KMS-11 (cell line): Measurements from ENCODE around the gene CHL1.

Experiments used
- H2AFZ ChIP-seq: fragments of 200-600 bp; sonication (generic); 2 replicates; pipeline ENCODE4 v1.6.1; 2016; ENCODE audit warnings: antibody characterized with exemption, mixed run types, low read depth
- H3K27ac ChIP-seq: fragments of 200-600 bp; sonication (generic); 2 replicates; pipeline ENCODE4 v1.6.1; 2016; ENCODE audit warnings: mild to moderate bottlenecking, mixed run types
- H3K27me3 ChIP-seq: fragments of 200-600 bp; sonication (generic); 2 replicates; pipeline ENCODE4 v1.6.1; 2017; ENCODE audit warnings: mild to moderate bottlenecking, low read depth, mixed run types, moderate library complexity; ENCODE audit not compliant: insufficient read depth
- H3K36me3 ChIP-seq: fragments of 200-600 bp; sonication (generic); 2 replicates; pipeline ENCODE4 v1.6.1; 2017; ENCODE audit warnings: mild to moderate bottlenecking, mixed run types; ENCODE audit not compliant: insufficient read depth
- H3K4me1 ChIP-seq: fragments of 200-600 bp; sonication (generic); 2 replicates; pipeline ENCODE4 v1.6.1; 2016; ENCODE audit warnings: mild to moderate bottlenecking, low read depth, mixed run types; ENCODE audit not compliant: poor library complexity, severe bottlenecking
- H3K4me2 ChIP-seq: fragments of 200-600 bp; sonication (generic); 2 replicates; pipeline ENCODE4 v1.7.0; 2016; ENCODE audit warnings: mild to moderate bottlenecking, mixed run types
- H3K4me3 ChIP-seq: fragments of 200-600 bp; sonication (generic); IDR thresholded peaks from 2 replicates; pipeline ENCODE4 v1.6.1; 2017; ENCODE audit warnings: low read depth, low read length, mixed read lengths; ENCODE audit not compliant: insufficient read depth
- H3K79me2 ChIP-seq: fragments of 200-600 bp; sonication (generic); 2 replicates; pipeline ENCODE4 v1.6.1; 2016; ENCODE audit warnings: low read depth, mixed run types; ENCODE audit not compliant: insufficient read depth
- H3K9ac ChIP-seq: fragments of 200-600 bp; sonication (generic); 2 replicates; pipeline ENCODE4 v1.6.1; 2016; ENCODE audit warnings: mild to moderate bottlenecking, mixed run types
- H4K20me1 ChIP-seq: fragments of 200-600 bp; sonication (generic); 2 replicates; pipeline ENCODE4 v1.6.1; 2016; ENCODE audit warnings: mild to moderate bottlenecking, mixed run types; ENCODE audit not compliant: insufficient read depth
- TF ChIP-seq, protein P1 (sequence below): fragments of 200-600 bp; sonication (generic); conservative IDR thresholded peaks from 2 replicates; pipeline ENCODE4 v1.6.1; 2017; ENCODE audit warnings: low read depth, mild to moderate bottlenecking, antibody characterized with exemption, low read length, moderate library complexity, mixed read lengths

Gene CHL1

DNA sequence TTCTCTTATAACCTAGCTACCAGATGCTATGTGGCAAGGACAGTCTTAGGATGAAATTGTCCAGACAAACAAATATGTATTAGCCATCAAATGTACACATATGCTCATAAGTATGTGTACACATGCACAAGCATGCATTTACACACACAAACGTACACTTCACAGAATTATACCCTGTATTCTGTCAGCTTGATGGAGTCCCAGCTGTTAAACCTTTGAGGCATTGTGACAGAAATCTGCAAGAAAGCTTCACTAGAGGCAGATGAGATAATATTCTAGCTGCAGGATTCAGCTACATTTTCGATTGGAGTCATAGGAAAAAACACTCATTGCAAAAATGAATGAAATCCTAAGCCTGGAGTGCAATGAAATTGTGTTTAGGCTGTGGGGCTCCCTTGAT lies 110.6 kb downstream of the CHL1 start:
- H4K20me1 ChIP-seq: no peaks in the 10 kb centered on the region
- no peaks in the 10 kb centered on the region for H3K4me1 ChIP-seq
- no peak overlapping the region for H3K4me2 ChIP-seq

GRCh38 chr3:308597-309321 lies 112.2 kb downstream of the CHL1 start:
- Histone ChIP-seq H4K20me1 (no peaks in the 10 kb centered on the region), H3K4me3 (no peak overlapping the region), H3K79me2 (no peaks in the 10 kb centered on the region), H2AFZ (no peak overlapping the region), H3K4me1 (no peaks in the 10 kb centered on the region), H3K27ac (no peak overlapping the region), H3K27me3 (no peaks in the 10 kb centered on the region), H3K4me2 (no peak overlapping the region), H3K9ac (no peak overlapping the region), H3K36me3 (no peaks in the 10 kb centered on the region)
- TF ChIP-seq, protein P1, sequence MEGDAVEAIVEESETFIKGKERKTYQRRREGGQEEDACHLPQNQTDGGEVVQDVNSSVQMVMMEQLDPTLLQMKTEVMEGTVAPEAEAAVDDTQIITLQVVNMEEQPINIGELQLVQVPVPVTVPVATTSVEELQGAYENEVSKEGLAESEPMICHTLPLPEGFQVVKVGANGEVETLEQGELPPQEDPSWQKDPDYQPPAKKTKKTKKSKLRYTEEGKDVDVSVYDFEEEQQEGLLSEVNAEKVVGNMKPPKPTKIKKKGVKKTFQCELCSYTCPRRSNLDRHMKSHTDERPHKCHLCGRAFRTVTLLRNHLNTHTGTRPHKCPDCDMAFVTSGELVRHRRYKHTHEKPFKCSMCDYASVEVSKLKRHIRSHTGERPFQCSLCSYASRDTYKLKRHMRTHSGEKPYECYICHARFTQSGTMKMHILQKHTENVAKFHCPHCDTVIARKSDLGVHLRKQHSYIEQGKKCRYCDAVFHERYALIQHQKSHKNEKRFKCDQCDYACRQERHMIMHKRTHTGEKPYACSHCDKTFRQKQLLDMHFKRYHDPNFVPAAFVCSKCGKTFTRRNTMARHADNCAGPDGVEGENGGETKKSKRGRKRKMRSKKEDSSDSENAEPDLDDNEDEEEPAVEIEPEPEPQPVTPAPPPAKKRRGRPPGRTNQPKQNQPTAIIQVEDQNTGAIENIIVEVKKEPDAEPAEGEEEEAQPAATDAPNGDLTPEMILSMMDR: no peak

More for the DNA sequence above, 110.6 kb downstream of the CHL1 start:
- H3K4me3 ChIP-seq: no peak overlapping the region
- H3K36me3 ChIP-seq: no peaks in the 10 kb centered on the region
- TF ChIP-seq, protein P1: no peak
- H3K27ac ChIP-seq: no peak overlapping the region
- no peaks in the 10 kb centered on the region for H3K79me2 ChIP-seq
- no peak overlapping the region for H3K9ac ChIP-seq
- H2AFZ ChIP-seq: no peak overlapping the region
- no peaks in the 10 kb centered on the region for H3K27me3 ChIP-seq

GRCh38 chr3:312160-312733 lies 115.7 kb downstream of the CHL1 start:
- no peaks in the 10 kb centered on the region for H3K36me3 ChIP-seq
- no peak overlapping the region for H3K4me2 ChIP-seq
- no peaks in the 10 kb centered on the region for H3K27me3 ChIP-seq
- H3K27ac ChIP-seq: no peak overlapping the region
- TF ChIP-seq, protein P1: no peak
- no peak overlapping the region for H3K4me3 ChIP-seq
- H3K9ac ChIP-seq: no peak overlapping the region
- no peak overlapping the region for H2AFZ ChIP-seq
- no peaks in the 10 kb centered on the region for H3K4me1 ChIP-seq
- H4K20me1 ChIP-seq: no peaks in the 10 kb centered on the region
- no peaks in the 10 kb centered on the region for H3K79me2 ChIP-seq

GRCh38 chr3:312911-313310 lies 116.3 kb downstream of the CHL1 start:
- H3K9ac ChIP-seq: no peak overlapping the region
- no peak overlapping the region for H3K4me2 ChIP-seq
- no peak overlapping the region for H3K27ac ChIP-seq
- no peak overlapping the region for H3K4me3 ChIP-seq
- H3K4me1 ChIP-seq: no peaks in the 10 kb centered on the region
- H3K79me2 ChIP-seq: no peaks in the 10 kb centered on the region
- H2AFZ ChIP-seq: no peak overlapping the region
- no peaks in the 10 kb centered on the region for H3K27me3 ChIP-seq
- H4K20me1 ChIP-seq: no peaks in the 10 kb centered on the region
- H3K36me3 ChIP-seq: no peaks in the 10 kb centered on the region
- TF ChIP-seq, protein P1: no peak
